Glomerular visceral epithelial cell (primary cell): ENCODE measurements around the gene PBX3.
A peak's percentile ranks its signal among the peaks of the same experiment; 100 is the strongest.

Experiments
- DNase-seq: peaks from one replicate; pipeline ENCODE4 v3.0.0-alpha.2; 2016; ENCODE audit errors: extremely low spot score

Gene PBX3

DNA sequence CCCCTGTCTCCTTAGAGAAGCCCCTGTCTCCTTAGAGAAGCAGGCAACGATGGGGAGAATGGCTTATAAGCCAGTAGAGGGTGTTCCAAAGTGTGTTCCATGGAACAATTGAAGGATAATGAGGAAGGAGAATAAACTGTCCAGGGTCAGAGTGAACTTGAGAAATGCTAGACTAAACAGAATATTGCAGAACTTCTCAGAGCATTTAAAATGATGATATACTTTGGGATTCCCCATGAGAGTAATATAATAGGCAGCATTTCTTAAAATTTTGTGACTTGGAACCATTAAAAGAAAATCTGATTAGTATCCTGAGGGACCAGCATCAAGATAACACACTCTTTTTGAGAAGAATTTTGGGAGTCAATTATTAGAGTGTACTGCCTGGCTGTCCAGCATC lies 116.8 kb downstream of the PBX3 start:
- DNase-seq: no peak

- no peak for DNase-seq
Observed at GRCh38 chr9:125867751-125868415, 120.7 kb downstream of the PBX3 start.

- DNase-seq: no peak
Observed at GRCh38 chr9:125878164-125878631, 131.0 kb downstream of the PBX3 start.

DNA sequence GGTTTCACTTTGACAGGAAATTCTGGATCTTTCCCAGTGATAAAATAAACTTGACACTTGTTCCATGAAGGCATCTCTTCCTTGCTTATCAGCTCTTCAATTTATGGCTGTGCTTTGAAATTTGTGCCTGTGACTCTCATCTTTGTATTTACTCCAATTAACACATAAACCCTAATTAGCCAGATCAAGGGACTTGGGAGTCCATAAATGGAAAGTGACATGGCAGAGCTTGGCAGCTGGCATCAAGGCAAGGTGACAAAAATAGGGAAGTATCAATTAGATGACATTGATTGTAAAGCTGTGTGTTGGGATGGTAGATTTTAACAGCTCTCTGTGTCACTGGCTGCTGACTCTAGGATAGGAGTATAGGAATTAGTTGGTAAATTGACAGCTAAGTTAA lies 133.9 kb downstream of the PBX3 start:
- DNase-seq: no peak

GRCh38 chr9:125883565-125884217 lies 136.5 kb downstream of the PBX3 start:
- DNase-seq: no peak

GRCh38 chr9:125884218-125884595 lies 137.0 kb downstream of the PBX3 start:
- DNase-seq: no peak

- no peak for DNase-seq
Observed at GRCh38 chr9:125885405-125886034, 138.3 kb downstream of the PBX3 start.

GRCh38 chr9:125886365-125886764 lies 139.2 kb downstream of the PBX3 start:
- no peak for DNase-seq

- no peak for DNase-seq
Observed at GRCh38 chr9:125887172-125887571, 140.0 kb downstream of the PBX3 start.

DNA sequence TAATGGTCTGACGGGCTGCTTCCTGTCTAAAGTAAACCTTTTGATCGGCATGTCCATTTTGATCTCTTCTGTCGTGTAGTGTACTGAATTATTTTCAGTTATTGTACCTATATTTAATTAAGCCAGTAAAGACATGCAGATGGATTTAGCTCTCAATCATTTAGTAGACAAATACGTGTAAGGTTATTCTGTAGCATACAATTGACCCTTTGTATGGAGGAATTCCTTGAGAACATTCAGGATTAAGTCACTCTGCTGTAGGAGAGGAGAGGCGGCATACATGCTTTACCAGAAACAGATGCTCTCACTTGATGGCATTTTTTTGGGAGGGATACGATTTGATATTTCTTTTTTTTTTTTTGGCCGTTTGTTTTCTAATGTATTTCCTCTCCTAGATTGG lies 141.0 kb downstream of the PBX3 start:
- no peak for DNase-seq

DNA sequence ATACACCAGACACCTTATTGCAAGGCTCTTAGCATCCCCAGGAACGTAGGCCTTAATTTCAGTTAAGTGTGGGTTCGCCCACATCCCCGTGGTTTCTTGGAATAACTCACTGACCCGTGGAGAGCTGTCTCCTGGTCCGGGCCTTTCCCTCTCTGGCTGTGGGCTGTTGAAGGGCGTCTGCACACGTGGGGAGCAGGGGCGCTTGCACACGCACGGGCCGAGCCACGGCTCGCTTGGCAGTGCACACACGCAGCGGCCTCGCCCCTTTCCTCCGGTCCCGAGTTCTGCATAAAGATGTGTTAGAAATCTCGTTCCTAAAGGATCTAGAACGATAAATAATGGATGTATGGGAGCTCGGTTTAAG lies 141.9 kb downstream of the PBX3 start:
- peak; percentile 40 for DNase-seq

- DNase-seq: peak; percentile 40
Observed at GRCh38 chr9:125889476-125890419, 142.6 kb downstream of the PBX3 start.

DNA sequence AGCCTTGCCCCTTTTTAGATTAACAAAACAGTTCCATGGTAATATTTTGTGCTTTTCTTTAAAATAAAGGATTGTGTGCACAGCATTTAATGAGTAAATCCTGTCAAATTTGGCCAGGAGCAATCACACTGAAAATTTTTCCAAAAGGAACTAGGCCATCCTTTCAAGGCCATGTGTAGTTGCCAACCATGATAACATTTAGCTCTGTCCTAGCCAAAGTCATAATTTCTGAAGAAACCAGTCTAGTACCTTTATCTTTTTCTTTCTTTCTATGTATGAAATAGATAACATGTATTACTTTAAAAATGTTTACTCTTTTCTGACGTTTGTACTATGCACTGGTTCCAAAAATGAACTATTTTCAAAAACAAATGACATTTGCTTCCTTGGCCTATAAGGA lies 143.7 kb downstream of the PBX3 start:
- no peak for DNase-seq

DNA sequence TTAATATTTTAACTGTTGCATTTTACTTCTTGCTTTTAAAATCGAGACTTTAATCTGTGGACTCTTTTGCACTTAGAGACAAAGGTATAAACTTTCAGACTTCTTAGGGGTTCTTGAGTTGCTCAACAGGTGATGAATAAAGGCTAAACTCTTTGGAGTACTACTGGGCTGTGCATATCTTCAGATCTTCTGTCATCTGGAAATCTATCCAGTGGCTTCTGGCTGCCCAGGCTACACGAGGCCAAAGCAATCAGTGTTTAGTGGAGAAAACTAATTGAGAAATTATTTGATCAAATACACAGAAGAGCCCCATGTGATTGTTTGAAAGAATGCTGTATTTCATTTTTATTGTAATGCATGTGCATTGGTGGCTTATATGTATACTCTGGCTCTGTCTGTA lies 146.1 kb downstream of the PBX3 start:
- no peak for DNase-seq

DNA sequence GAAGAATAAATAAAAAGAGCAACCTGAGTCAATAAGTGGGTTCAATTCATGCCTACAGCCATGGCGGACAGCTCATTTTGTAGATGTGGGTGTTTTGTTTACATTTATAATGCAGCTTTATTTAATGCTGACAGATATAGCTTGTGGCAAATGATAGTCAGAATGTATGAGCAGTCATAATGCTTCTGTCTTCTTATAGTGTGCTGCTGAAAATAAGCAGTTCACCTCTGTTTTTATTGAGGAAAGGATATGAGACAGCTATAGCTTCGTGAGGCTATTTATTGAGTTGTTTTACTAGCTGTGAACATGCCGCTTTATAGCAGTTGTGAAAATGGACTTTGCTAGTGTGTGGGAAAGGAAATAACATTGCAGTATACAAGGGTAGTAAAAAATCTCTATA lies 147.4 kb downstream of the PBX3 start:
- DNase-seq: no peak

DNA sequence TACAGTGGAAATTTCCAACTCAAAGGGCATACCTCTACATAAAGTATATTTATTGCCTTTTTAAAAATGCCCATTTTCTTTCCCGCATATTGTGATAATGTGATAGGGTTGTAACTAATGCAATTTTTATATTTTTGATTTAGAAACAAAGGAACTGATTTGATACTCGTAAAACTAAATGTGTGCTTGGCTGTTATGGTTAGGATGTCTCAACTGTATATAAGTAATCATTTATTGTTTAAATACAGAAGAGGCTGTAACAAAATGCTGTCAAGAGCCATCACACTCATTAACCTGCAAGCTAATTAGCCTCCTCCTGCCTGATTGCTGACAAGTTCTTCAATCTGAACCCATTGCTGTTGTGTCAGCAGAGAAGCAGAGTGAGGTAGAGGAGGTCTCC lies 149.2 kb downstream of the PBX3 start:
- no peak for DNase-seq

- no peak for DNase-seq
Observed at GRCh38 chr9:125896964-125897363, 149.8 kb downstream of the PBX3 start.

DNA sequence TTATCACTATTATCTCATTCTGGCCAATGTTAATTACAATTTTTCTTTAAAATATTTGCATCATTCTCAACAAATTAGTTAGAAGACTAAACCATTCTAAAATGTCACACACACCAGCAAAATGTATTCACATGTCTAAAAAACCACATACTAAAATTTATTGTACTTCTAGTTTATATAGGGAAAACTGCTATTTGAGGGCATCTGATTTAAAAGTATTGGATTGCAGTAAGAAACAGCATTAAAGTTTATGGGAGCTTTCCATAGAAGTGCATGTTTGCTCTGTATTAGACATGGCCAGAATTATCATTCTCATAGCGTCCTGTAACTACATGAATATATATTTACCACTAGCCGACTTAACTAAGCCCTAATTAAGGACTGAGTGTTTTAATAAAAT lies 150.3 kb downstream of the PBX3 start:
- DNase-seq: no peak

DNA sequence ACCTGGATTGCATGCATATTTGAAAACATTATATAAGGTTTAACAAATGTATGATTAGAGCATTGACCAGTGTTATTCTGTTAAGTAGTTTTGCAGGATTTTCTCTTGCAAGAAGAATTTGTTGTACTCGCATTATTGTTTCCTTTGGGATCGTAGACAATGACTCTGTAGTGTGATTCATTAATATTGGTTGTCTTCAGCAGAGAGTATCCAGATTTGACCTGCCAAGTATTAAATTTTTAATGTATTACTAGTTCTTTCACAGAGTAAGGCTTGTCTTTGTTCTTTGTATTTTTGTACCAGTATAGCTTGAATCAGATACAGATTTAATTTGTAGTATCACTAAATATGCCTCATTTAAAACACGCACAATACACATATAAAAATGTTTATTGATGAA lies 155.0 kb downstream of the PBX3 start:
- DNase-seq: no peak

GRCh38 chr9:125902831-125903512 lies 155.8 kb downstream of the PBX3 start:
- no peak for DNase-seq

GRCh38 chr9:125904155-125904851 lies 157.1 kb downstream of the PBX3 start:
- no peak for DNase-seq
